GM19351 (cell line): ENCODE results near the gene TANGO6.

Experiments
- ATAC-seq: cut with Tn5 transposase; IDR thresholded peaks from one replicate; pipeline ENCODE4 v1.9.1; 2021; ENCODE audit warnings: mild to moderate bottlenecking, moderate library complexity; ENCODE audit not compliant: unreplicated experiment

The TANGO6 gene

GRCh38 chr16:68907297-68907696 is 64.0 kb downstream of the TANGO6 start:
- no peak for ATAC-seq

GRCh38 chr16:68907781-68908181 is 64.5 kb downstream of the TANGO6 start:
- ATAC-seq, result no peak

- ATAC-seq, result no peak
Measured at GRCh38 chr16:68909099-68909733, 65.9 kb downstream of the TANGO6 start.

- ATAC-seq, result no peak
Measured at GRCh38 chr16:68910051-68910450, 66.7 kb downstream of the TANGO6 start.

GRCh38 chr16:68915589-68915988 is 72.3 kb downstream of the TANGO6 start:
- ATAC-seq, result no peak

- no peak for ATAC-seq
Measured at GRCh38 chr16:68917541-68917940, 74.2 kb downstream of the TANGO6 start.

- ATAC-seq, result no peak
Measured at GRCh38 chr16:68920349-68920748, 77.0 kb downstream of the TANGO6 start.

GRCh38 chr16:68921637-68922036 is 78.3 kb downstream of the TANGO6 start:
- ATAC-seq, result no peak

GRCh38 chr16:68923116-68923515 is 79.8 kb downstream of the TANGO6 start:
- no peak for ATAC-seq

- no peak for ATAC-seq
Measured at GRCh38 chr16:68927018-68927417, 83.7 kb downstream of the TANGO6 start.

GRCh38 chr16:68931196-68931595 is 87.9 kb downstream of the TANGO6 start:
- ATAC-seq, result no peak

- no peak for ATAC-seq
Measured at GRCh38 chr16:68934402-68934801, 91.1 kb downstream of the TANGO6 start.

GRCh38 chr16:68935008-68935407 is 91.7 kb downstream of the TANGO6 start:
- no peak for ATAC-seq

- no peak for ATAC-seq
Measured at GRCh38 chr16:68936736-68937631, 93.7 kb downstream of the TANGO6 start.

- ATAC-seq, result no peak
Measured at GRCh38 chr16:68939692-68940320, 96.5 kb downstream of the TANGO6 start.

- no peak for ATAC-seq
Measured at GRCh38 chr16:68940816-68941215, 97.5 kb downstream of the TANGO6 start.

GRCh38 chr16:68943961-68944360 is 100.6 kb downstream of the TANGO6 start:
- ATAC-seq, result no peak

- ATAC-seq, result no peak
Measured at GRCh38 chr16:68948230-68948910, 105.0 kb downstream of the TANGO6 start.

- ATAC-seq, result no peak
Measured at GRCh38 chr16:68951991-68952877, 108.9 kb downstream of the TANGO6 start.

GRCh38 chr16:68954911-68955635 is 111.7 kb downstream of the TANGO6 start:
- no peak for ATAC-seq
